Fibroblast of lung (primary cell): ENCODE data around the gene IGSF21. TPM values are rescaled to one million over a fixed set of nuclear protein-coding genes. Genes with fewer than 3 reads are reported as not detected.
"Not testable (repeated sequence)": the region's sequence is repeated elsewhere in the genome, so short reads cannot be mapped to it uniquely, and the experiment has no call there.

ENCODE experiments used
- DNase-seq, 2 donors: peaks; one replicate each; pipeline versions ENCODE4 v3.0.0 to v3.0.0-alpha.2; 2010; ENCODE audit warnings: low read depth in 2 of 2
- H2AFZ ChIP-seq: 2 replicates; pipeline ENCODE4 v1.5.1; 2012; ENCODE audit warnings: low read length, control low read depth, inconsistent platforms
- H3K27ac ChIP-seq: 2 replicates; pipeline ENCODE4 v1.5.1; 2011; ENCODE audit warnings: low read length, control low read depth; ENCODE audit not compliant: insufficient read depth
- H3K27me3 ChIP-seq: 2 replicates; pipeline ENCODE4 v1.5.1; 2011; ENCODE audit warnings: mild to moderate bottlenecking, low read length; ENCODE audit not compliant: control insufficient read depth, insufficient read depth
- H3K36me3 ChIP-seq: 2 replicates; pipeline ENCODE4 v1.5.1; 2011; ENCODE audit warnings: low read length; ENCODE audit not compliant: control insufficient read depth, insufficient read depth
- H3K4me1 ChIP-seq: 2 replicates; pipeline ENCODE4 v1.5.1; 2011; ENCODE audit warnings: low read length; ENCODE audit not compliant: control insufficient read depth, insufficient read depth; ENCODE audit errors: extremely low read depth
- H3K4me2 ChIP-seq: 2 replicates; pipeline ENCODE4 v1.5.1; 2011; ENCODE audit warnings: low read length, control low read depth; ENCODE audit not compliant: insufficient read depth; ENCODE audit errors: extremely low read depth
- H3K4me3 ChIP-seq, 4 experiments: fragments of 200-600 bp in 1 of 4; sonication (generic) in 1 of 4; replicated peaks in 1 of 4; 2 replicates each; pipeline ENCODE4 v1.5.1; 2011 to 2016; ENCODE audit warnings: low read length in 4 of 4, low read depth in 3 of 4, mild to moderate bottlenecking in 3 of 4, control low read depth in 2 of 4, inconsistent platforms in 1 of 4, mixed read lengths in 1 of 4; ENCODE audit not compliant: insufficient read depth in 1 of 4; ENCODE audit errors: control extremely low read depth in 1 of 4
- H3K79me2 ChIP-seq: 2 replicates; pipeline ENCODE4 v1.5.1; 2012; ENCODE audit warnings: mild to moderate bottlenecking, low read length, inconsistent platforms; ENCODE audit not compliant: control insufficient read depth, insufficient read depth
- H3K9ac ChIP-seq: 2 replicates; pipeline ENCODE4 v1.5.1; 2011; ENCODE audit warnings: mild to moderate bottlenecking, low read length, control low read depth; ENCODE audit not compliant: insufficient read depth
- H3K9me3 ChIP-seq: 2 replicates; pipeline ENCODE4 v1.5.1; 2012; ENCODE audit warnings: low read depth, low read length; ENCODE audit not compliant: control insufficient read depth, insufficient read depth
- H4K20me1 ChIP-seq: 2 replicates; pipeline ENCODE4 v1.5.1; 2011; ENCODE audit warnings: low read length; ENCODE audit not compliant: control insufficient read depth, insufficient read depth; ENCODE audit errors: extremely low read depth
- CTCF ChIP-seq, 2 donors: IDR thresholded peaks in 1 of 2; conservative IDR thresholded peaks in 1 of 2; 1 replicate in 1 of 2; 2 replicates in 1 of 2; pipeline ENCODE4 v1.5.1; 2011 to 2012; ENCODE audit warnings: low read length in 2 of 2, control low read depth in 1 of 2, inconsistent platforms in 1 of 2, low read depth in 1 of 2, mild to moderate bottlenecking in 1 of 2
- EZH2 ChIP-seq: IDR thresholded peaks from 2 replicates; pipeline ENCODE4 v1.5.1; 2012; ENCODE audit warnings: low read length, control low read depth, mild to moderate bottlenecking; ENCODE audit errors: missing control alignments
- polyA plus RNA-seq, 2 donors: library from polyadenylated mRNA; depleted of rRNA in 1 of 2; stranded (reverse) in 1 of 2; unstranded in 1 of 2; fragments of >200 nt; gene quantifications; 2 replicates each; pipeline ENCODE4 v1.2.1, GENCODE V29; 2011 to 2012; ENCODE audit warnings: missing spikeins in 1 of 2
- total RNA-seq: library from RNA; depleted of rRNA; stranded (reverse); fragments of >200 nt; gene quantifications from 2 replicates; pipeline ENCODE4 v1.2.1, GENCODE V29; 2014

Gene IGSF21
- total and polyA plus RNA-seq, 2 donors (not counting 1 experiment from before 2014, with no cell fraction given), result not detected

GRCh38 chr1:18160290-18160942 lies 52.8 kb downstream of the IGSF21 start:
- H4K20me1 ChIP-seq, result no peaks in the 10 kb centered on the region
- H3K79me2 ChIP-seq, result no peaks in the 10 kb centered on the region
- no peak overlapping the region for H3K4me3 ChIP-seq
- H3K27me3 ChIP-seq, result no peaks in the 10 kb centered on the region
- no peaks in the 10 kb centered on the region for H3K36me3 ChIP-seq
- H3K27ac ChIP-seq, result no peak overlapping the region
- no peak overlapping the region for H2AFZ ChIP-seq
- no peaks in the 10 kb centered on the region for H3K4me1 ChIP-seq
- H3K9ac ChIP-seq, result no peak overlapping the region
- no peak overlapping the region for H3K4me2 ChIP-seq
- DNase-seq, result no peak
- TF ChIP-seq CTCF (conservative IDR thresholded peaks at IDR 0.05 in 1 of 2, IDR thresholded peaks at IDR 0.05 in 1 of 2; ENCODE audit: low read depth in 1 of 2, low read length in 2 of 2) (no peak), EZH2 (no peak)
- H3K9me3 ChIP-seq, result no peaks in the 10 kb centered on the region

GRCh38 chr1:18161690-18162089 lies 54.1 kb downstream of the IGSF21 start:
- no peaks in the 10 kb centered on the region for H3K79me2 ChIP-seq
- no peak overlapping the region for H3K4me2 ChIP-seq
- H3K27ac ChIP-seq, result no peak overlapping the region
- no peak overlapping the region for H3K9ac ChIP-seq
- H3K36me3 ChIP-seq, result no peaks in the 10 kb centered on the region
- no peaks in the 10 kb centered on the region for H3K9me3 ChIP-seq
- no peak for DNase-seq
- H2AFZ ChIP-seq, result no peak overlapping the region
- H3K4me3 ChIP-seq, result no peak overlapping the region
- TF ChIP-seq CTCF (conservative IDR thresholded peaks at IDR 0.05 in 1 of 2, IDR thresholded peaks at IDR 0.05 in 1 of 2; ENCODE audit: low read depth in 1 of 2, low read length in 2 of 2) (no peak), EZH2 (no peak)
- H3K4me1 ChIP-seq, result no peaks in the 10 kb centered on the region
- H3K27me3 ChIP-seq, result no peaks in the 10 kb centered on the region
- no peaks in the 10 kb centered on the region for H4K20me1 ChIP-seq

- not testable (repeated sequence) for H3K9me3 ChIP-seq, H2AFZ ChIP-seq, H3K4me1 ChIP-seq, H3K4me3 ChIP-seq, DNase-seq, H3K79me2 ChIP-seq, H4K20me1 ChIP-seq, H3K27me3 ChIP-seq, H3K36me3 ChIP-seq, H3K4me2 ChIP-seq, H3K27ac ChIP-seq, H3K9ac ChIP-seq
Observed at GRCh38 chr1:18165640-18166039, 58.0 kb downstream of the IGSF21 start.
